ENCODE results near the gene GPRIN1.

DNA sequence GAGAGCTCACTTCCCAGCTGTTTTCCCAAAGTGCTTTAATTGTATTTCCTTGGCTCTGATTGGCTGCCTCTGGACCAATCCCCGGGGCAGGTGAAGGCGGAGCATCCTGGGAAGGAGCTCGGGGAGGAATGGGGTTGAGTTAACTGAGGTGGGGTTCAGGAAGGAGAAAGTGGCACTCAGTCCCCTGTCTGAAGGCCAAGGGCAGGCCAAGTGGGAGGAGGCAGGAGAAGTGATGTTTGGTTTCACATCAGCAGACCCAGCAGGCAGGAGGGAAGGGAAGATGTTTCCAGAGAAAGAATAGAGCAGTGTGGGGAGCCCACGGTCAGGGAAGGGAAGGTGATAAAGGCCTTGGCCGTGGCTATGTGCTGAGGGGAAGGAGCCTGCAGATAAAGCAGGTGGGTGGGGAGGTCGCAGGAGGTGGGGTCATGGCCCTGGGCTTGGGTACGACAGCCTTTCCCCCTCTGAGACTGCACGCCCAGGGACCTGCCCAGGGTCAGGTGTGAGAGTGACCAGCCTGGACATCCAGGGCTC lies 40.5 kb upstream of the GPRIN1 start:
- TF ChIP-seq, protein P1, sequence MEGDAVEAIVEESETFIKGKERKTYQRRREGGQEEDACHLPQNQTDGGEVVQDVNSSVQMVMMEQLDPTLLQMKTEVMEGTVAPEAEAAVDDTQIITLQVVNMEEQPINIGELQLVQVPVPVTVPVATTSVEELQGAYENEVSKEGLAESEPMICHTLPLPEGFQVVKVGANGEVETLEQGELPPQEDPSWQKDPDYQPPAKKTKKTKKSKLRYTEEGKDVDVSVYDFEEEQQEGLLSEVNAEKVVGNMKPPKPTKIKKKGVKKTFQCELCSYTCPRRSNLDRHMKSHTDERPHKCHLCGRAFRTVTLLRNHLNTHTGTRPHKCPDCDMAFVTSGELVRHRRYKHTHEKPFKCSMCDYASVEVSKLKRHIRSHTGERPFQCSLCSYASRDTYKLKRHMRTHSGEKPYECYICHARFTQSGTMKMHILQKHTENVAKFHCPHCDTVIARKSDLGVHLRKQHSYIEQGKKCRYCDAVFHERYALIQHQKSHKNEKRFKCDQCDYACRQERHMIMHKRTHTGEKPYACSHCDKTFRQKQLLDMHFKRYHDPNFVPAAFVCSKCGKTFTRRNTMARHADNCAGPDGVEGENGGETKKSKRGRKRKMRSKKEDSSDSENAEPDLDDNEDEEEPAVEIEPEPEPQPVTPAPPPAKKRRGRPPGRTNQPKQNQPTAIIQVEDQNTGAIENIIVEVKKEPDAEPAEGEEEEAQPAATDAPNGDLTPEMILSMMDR (IDR thresholded peaks at IDR 0.05), result no peak
- TF ChIP-seq POLR2A (IDR thresholded peaks at IDR 0.05), result no peak

All from testis (tissue), 2 donors.